ENCODE measurements around the gene PKDCC. TPM values are rescaled to one million over a fixed set of nuclear protein-coding genes. Genes with fewer than 3 reads are reported as not detected.

The PKDCC gene
- total and polyA plus RNA-seq, 2 of the 13 experiments (the other 11 are each of a cell fraction or from before 2014, with no cell fraction given), result 52.6 to 58.8 TPM

DNA sequence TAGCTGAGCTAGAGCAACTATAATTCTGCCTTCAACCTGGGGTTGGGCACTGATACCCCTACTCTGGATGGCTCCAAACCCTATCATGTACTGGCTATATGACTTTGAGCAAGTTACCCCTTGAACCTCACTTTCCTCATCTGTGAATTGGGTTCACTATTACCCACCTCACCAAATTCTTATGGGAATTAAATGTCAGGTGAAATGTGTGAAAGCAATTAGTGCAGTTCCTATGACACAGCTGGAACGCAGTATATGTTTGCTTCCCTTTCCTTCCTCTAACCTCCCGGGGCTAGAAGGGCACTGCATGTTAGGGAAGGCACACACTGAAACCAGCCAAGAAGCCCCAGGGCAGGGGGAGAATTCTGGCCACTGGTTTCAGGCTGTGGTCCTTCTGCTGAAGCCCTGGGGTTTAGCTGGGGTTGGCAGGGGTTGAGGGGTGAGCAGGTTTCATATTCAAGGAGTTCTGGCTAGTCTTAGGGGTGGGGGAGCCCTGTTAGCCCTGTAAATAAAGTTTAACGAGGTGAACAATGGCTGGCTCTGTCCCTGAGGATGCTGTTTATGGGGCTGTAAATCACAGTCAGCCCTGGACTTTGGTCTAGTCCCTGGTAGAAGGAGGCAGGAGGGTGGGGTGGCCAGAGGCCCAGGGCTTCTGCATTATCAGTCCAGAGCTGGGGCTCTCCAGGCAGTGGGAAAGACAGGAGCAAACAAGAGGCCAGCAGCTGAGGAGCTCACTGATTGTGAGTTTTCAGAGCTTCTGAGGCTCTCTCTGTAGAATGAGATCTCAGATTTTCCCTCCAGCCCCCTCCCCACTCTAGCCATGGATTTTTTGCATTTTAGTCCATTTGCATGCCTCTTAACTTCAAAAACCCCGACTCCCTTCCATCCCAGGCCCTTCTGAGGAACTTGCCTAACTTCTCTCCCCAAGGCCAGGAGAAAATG lies 8.0 kb downstream of the PKDCC start (continued):
- TF ChIP-seq CERS6 (CRISPR knock-in tag; IDR thresholded peaks at IDR 0.05) (no peak), CTCF (CRISPR knock-in tag; IDR thresholded peaks at IDR 0.05) (no peak), KDM5B (CRISPR knock-in tag; IDR thresholded peaks at IDR 0.05; ENCODE audit: borderline replicate concordance) (no peak), ZMYM4 (CRISPR knock-in tag; IDR thresholded peaks at IDR 0.05) (peak; percentile 88), NFIB (CRISPR knock-in tag; IDR thresholded peaks at IDR 0.05; ENCODE audit: borderline replicate concordance) (no peak), FOXK2 (IDR thresholded peaks at IDR 0.05) (no peak), TRIM24 (CRISPR knock-in tag; IDR thresholded peaks at IDR 0.05) (no peak), NFIC (IDR thresholded peaks at IDR 0.05; ENCODE audit: low read length) (0 out of 2 replicates have a peak, but pooled peaks have one; percentile 17), MZF1 (CRISPR knock-in tag; IDR thresholded peaks at IDR 0.05; ENCODE audit: borderline replicate concordance) (no peak), ZNF839 (CRISPR knock-in tag; IDR thresholded peaks at IDR 0.05; ENCODE audit: borderline replicate concordance) (no peak), BCLAF1 (IDR thresholded peaks at IDR 0.05) (no peak), IRF2 (CRISPR knock-in tag; IDR thresholded peaks at IDR 0.05) (no peak), SPEN (CRISPR knock-in tag; IDR thresholded peaks at IDR 0.05; ENCODE audit: low read depth) (0 out of 2 replicates have a peak, but pooled peaks have one; percentile 39), RERE (CRISPR knock-in tag; IDR thresholded peaks at IDR 0.05; ENCODE audit: low read depth) (peak; percentile 69; the same call in 1 of the 2 replicates)
- TF ChIP-seq, protein P1, sequence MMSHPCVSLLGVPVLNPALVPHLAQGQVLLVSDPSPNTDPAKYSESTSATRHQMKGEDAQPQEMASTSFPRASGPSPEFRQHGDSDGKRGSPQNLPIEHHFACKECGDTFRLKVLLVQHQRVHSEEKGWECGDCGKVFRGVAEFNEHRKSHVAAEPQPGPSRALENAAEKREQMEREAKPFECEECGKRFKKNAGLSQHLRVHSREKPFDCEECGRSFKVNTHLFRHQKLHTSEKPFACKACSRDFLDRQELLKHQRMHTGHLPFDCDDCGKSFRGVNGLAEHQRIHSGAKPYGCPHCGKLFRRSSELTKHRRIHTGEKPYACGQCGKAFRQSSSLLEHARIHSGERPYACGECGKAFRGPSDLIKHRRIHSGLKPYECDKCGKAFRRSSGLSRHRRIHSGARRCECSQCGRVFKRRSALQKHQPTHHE (CRISPR knock-in tag; IDR thresholded peaks at IDR 0.05; ENCODE audit: borderline replicate concordance), result no peak; the same call in 1 of the 2 replicates

All from HepG2 (cell line).